Ishikawa (cell line): Measurements from ENCODE around the gene CDC5L.

Source experiments
- CEBPB ChIP-seq: IDR thresholded peaks from 2 replicates; pipeline ENCODE4 v1.6.1; 2012
- CREB1 ChIP-seq: IDR thresholded peaks from 2 replicates; pipeline ENCODE4 v1.6.1; 2012; ENCODE audit warnings: low read depth
- EGR1 ChIP-seq: IDR thresholded peaks from 2 replicates; pipeline ENCODE4 v1.6.1; 2012
- EP300 ChIP-seq: IDR thresholded peaks from 2 replicates; pipeline ENCODE4 v1.6.1; 2012; ENCODE audit warnings: borderline replicate concordance
- FOXM1 ChIP-seq: IDR thresholded peaks from 2 replicates; pipeline ENCODE4 v1.6.1; 2012; ENCODE audit warnings: low read depth, borderline replicate concordance
- NFIC ChIP-seq: IDR thresholded peaks from 2 replicates; pipeline ENCODE4 v1.6.1; 2012
- RAD21 ChIP-seq: IDR thresholded peaks from 2 replicates; pipeline ENCODE4 v1.6.1; 2012; ENCODE audit warnings: low read depth
- TAF1 ChIP-seq: IDR thresholded peaks from 2 replicates; pipeline ENCODE4 v1.6.1; 2012; ENCODE audit warnings: low read depth, mild to moderate bottlenecking
- TCF12 ChIP-seq: IDR thresholded peaks from 2 replicates; pipeline ENCODE4 v1.6.1; 2012; ENCODE audit warnings: low read depth
- TEAD4 ChIP-seq: IDR thresholded peaks from 2 replicates; pipeline ENCODE4 v1.6.1; 2012
- YY1 ChIP-seq: IDR thresholded peaks from 2 replicates; pipeline ENCODE4 v1.6.1; 2012; ENCODE audit warnings: low read depth
- ZBTB7A ChIP-seq: IDR thresholded peaks from 2 replicates; pipeline ENCODE4 v1.6.1; 2012; ENCODE audit warnings: low read depth

The CDC5L gene

GRCh38 chr6:44498436-44498835 lies 110.9 kb downstream of the CDC5L start:
- no peak for TF ChIP-seq RAD21
- no peak for TF ChIP-seq NFIC

- TF ChIP-seq EGR1 (no peak), RAD21 (no peak), NFIC (no peak), CEBPB (no peak), TAF1 (no peak), FOXM1 (no peak), TCF12 (no peak), ZBTB7A (no peak), TEAD4 (no peak), CREB1 (no peak), EP300 (no peak), YY1 (no peak)
These were observed 112.1 kb downstream of the CDC5L start for GRCh38 chr6:44499609-44500008.
